Transverse colon (tissue), 3 donors: ENCODE data around the gene RBP4.

ENCODE experiments used
- CTCF ChIP-seq, 5 experiments: fragments of 200-600 bp in 3 of 5; fragments of 450-650 bp in 2 of 5; sonication (generic) in 3 of 5; IDR thresholded peaks; 1 replicate in 2 of 5; 2 replicates in 3 of 5; pipeline ENCODE4 v1.5.1; 2016 to 2017; ENCODE audit warnings: antibody characterized with exemption in 5 of 5, inconsistent platforms in 3 of 5, mild to moderate bottlenecking in 2 of 5, moderate library complexity in 1 of 5
- POLR2A ChIP-seq: fragments of 450-650 bp; IDR thresholded peaks from one replicate; pipeline ENCODE4 v1.6.1; 2016; ENCODE audit warnings: antibody characterized with exemption, mild to moderate bottlenecking, moderate library complexity

GRCh38 chr10:93604146-93604545, 3.1 kb upstream of the RBP4 start:
- TF ChIP-seq POLR2A (no peak), CTCF (IDR thresholded peaks at IDR 0.05) (no peak)
